Mesendoderm (in vitro differentiated cells): ENCODE measurements around the gene OBSCN.

ENCODE experiments used
- DNase-seq: peaks from one replicate; pipeline ENCODE4 v3.0.0; 2013
- H2AK5ac ChIP-seq: 2 replicates; pipeline ENCODE4 v1.6.1; 2013; ENCODE audit warnings: low read length, inconsistent platforms
- H2BK120ac ChIP-seq: 2 replicates; pipeline ENCODE4 v1.6.1; 2013; ENCODE audit warnings: low read depth, mild to moderate bottlenecking, low read length, moderate library complexity, mixed read lengths
- H2BK15ac ChIP-seq: replicated peaks from 2 replicates; pipeline ENCODE4 v1.6.1; 2013; ENCODE audit warnings: low read depth, mild to moderate bottlenecking, moderate library complexity
- H2BK5ac ChIP-seq: 2 replicates; pipeline ENCODE4 v1.6.1; 2013; ENCODE audit warnings: low read length, inconsistent platforms
- H3K18ac ChIP-seq: 2 replicates; pipeline ENCODE4 v1.6.1; 2013; ENCODE audit warnings: mild to moderate bottlenecking, low read length, mixed read lengths
- H3K23ac ChIP-seq: one replicate; pipeline ENCODE4 v1.6.1; 2013; ENCODE audit warnings: low read length
- H3K27ac ChIP-seq: 2 replicates; pipeline ENCODE4 v1.5.1; 2013; ENCODE audit warnings: low read depth, mild to moderate bottlenecking, inconsistent platforms, low read length, moderate library complexity
- H3K27me3 ChIP-seq: 2 replicates; pipeline ENCODE4 v1.6.1; 2013; ENCODE audit warnings: low read length, control low read depth, mild to moderate bottlenecking, inconsistent platforms; ENCODE audit not compliant: insufficient read depth, poor library complexity
- H3K36me3 ChIP-seq: 2 replicates; pipeline ENCODE4 v1.6.1; 2013; ENCODE audit warnings: low read length, inconsistent platforms; ENCODE audit not compliant: control insufficient read depth, insufficient read depth
- H3K4ac ChIP-seq: one replicate; pipeline ENCODE4 v1.6.1; 2013; ENCODE audit warnings: low read depth, mild to moderate bottlenecking, low read length, moderate library complexity
- H3K4me1 ChIP-seq: 2 replicates; pipeline ENCODE4 v1.6.1; 2013; ENCODE audit warnings: low read depth, low read length, inconsistent platforms; ENCODE audit not compliant: control insufficient read depth
- H3K4me2 ChIP-seq: 2 replicates; pipeline ENCODE4 v1.6.1; 2013; ENCODE audit warnings: low read length
- H3K4me3 ChIP-seq: 2 replicates; pipeline ENCODE4 v1.5.1; 2013; ENCODE audit warnings: mild to moderate bottlenecking, low read length
- H3K56ac ChIP-seq: one replicate; pipeline ENCODE4 v1.6.1; 2013; ENCODE audit warnings: low read length
- H3K79me1 ChIP-seq: 2 replicates; pipeline ENCODE4 v1.6.1; 2013; ENCODE audit warnings: low read length, inconsistent platforms
- H3K79me2 ChIP-seq: 2 replicates; pipeline ENCODE4 v1.6.1; 2013; ENCODE audit warnings: mild to moderate bottlenecking, low read length; ENCODE audit not compliant: control insufficient read depth, insufficient read depth
- H3K9ac ChIP-seq: 2 replicates; pipeline ENCODE4 v1.6.1; 2013; ENCODE audit warnings: low read length, inconsistent platforms
- H4K5ac ChIP-seq: one replicate; pipeline ENCODE4 v1.6.1; 2013; ENCODE audit warnings: low read length
- H4K8ac ChIP-seq: one replicate; pipeline ENCODE4 v1.6.1; 2013; ENCODE audit warnings: low read depth, mild to moderate bottlenecking, control low read depth, low read length, moderate library complexity
- WGBS: extraction: QIAGEN DNeasy Blood & Tissue Kit; methylation state at CpG from one replicate; pipeline ENCODE4 v1.1.7; 2013; ENCODE audit warnings: low lambda C conversion rate, missing lambda C conversion rate; ENCODE audit not compliant: insufficient coverage; ENCODE audit errors: extremely low coverage; 5-methylcytosine and 5-hydroxymethylcytosine counted together

OBSCN gene

DNA sequence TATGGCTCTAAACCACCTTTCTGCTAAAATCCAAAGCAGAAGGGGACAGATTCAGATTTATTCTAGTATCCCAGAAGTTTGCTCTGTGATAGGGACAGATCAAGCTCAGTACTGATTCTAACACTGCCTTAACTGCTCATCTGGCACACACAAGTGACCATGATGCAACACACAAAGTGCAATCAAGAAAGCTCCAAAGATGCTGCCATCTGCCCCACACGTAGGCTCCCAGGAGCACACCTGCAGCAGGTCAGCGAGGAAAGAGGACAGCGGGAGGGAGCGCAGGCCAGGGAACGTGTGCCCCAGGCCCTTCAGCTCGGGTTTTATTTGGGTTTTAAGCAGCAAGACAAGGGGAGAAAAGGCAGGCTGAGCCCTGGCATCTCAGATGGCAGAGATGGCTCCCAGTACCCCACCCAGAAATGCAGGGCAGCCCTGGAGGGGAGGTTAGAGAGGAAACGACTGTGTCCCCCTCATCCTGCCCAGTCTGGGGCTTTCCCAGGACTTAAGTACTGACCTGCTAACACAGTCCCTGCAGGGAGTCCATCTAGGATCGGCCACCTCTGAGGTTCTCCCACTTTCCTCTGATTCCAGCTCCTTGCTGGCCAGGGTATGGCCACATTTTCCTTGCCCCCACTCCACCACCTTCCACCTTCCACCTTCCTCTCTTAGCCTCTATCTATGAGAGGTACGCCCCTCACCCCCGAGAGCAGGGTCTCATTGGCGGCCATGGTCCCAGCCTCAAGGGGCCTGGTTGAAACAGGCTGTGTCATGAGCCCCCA is 197.5 kb downstream of the OBSCN start:
- DNase-seq: peak; percentile 16
- peaks cover 9% of the 10 kb centered on the region for H3K4me1 ChIP-seq
- H4K5ac ChIP-seq: no peak overlapping the region
- peak overlapping the region; percentile 44 for H3K4me2 ChIP-seq
- no peak overlapping the region for H3K23ac ChIP-seq
- H3K79me2 ChIP-seq: peaks cover 40% of the 10 kb centered on the region
- H3K79me1 ChIP-seq: peaks cover 33% of the 10 kb centered on the region
- peak overlapping the region; percentile 99 for H3K56ac ChIP-seq
- peak overlapping the region; percentile 97 for H3K4me3 ChIP-seq
- no peaks in the 10 kb centered on the region for H3K27me3 ChIP-seq
- peak overlapping the region; percentile 98 for H3K9ac ChIP-seq
- H3K4ac ChIP-seq: peak overlapping the region; percentile 56
- peaks cover 5% of the 10 kb centered on the region for H3K36me3 ChIP-seq
- H3K18ac ChIP-seq: peak overlapping the region; percentile 57
- H2BK120ac ChIP-seq: no peak overlapping the region
- no peak overlapping the region for H4K8ac ChIP-seq
- WGBS: no CpG with 5 or more reads among the region's 11 CpGs
- H2BK15ac ChIP-seq: no peak overlapping the region
- H2AK5ac ChIP-seq: no peak overlapping the region
- no peak overlapping the region for H2BK5ac ChIP-seq
- H3K27ac ChIP-seq: no peak overlapping the region

DNA sequence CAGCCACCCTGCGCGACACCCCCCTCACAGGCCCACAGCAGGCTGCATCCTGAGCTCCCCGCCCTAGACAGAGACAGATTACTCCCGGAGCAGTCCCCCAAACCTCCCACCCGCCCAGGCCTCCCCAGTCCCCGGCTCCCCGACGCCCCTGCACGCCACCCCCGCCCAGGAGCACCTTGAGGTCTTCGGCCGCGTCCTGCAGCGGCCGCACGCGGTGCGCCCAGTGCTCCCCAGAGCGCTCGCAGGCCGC is 198.1 kb downstream of the OBSCN start:
- Histone ChIP-seq H3K27me3 (no peaks in the 10 kb centered on the region), H3K27ac (peak overlapping the region; percentile 83), H2AK5ac (no peak overlapping the region), H3K4me1 (peaks cover 9% of the 10 kb centered on the region), H2BK5ac (peak overlapping the region; percentile 30), H3K4me3 (peak overlapping the region; percentile 97), H3K56ac (peak overlapping the region; percentile 99), H3K79me2 (peaks cover 40% of the 10 kb centered on the region), H4K5ac (no peak overlapping the region), H2BK120ac (no peak overlapping the region), H3K9ac (peak overlapping the region; percentile 98), H3K4ac (peak overlapping the region; percentile 56), H3K23ac (peak overlapping the region; percentile 89), H3K4me2 (peak overlapping the region; percentile 44), H3K18ac (peak overlapping the region; percentile 57), H2BK15ac (no peak overlapping the region), H4K8ac (no peak overlapping the region), H3K36me3 (peaks cover 3% of the 10 kb centered on the region), H3K79me1 (peaks cover 31% of the 10 kb centered on the region)
- DNase-seq: no peak
- no CpG with 5 or more reads among the region's 21 CpGs for WGBS

DNA sequence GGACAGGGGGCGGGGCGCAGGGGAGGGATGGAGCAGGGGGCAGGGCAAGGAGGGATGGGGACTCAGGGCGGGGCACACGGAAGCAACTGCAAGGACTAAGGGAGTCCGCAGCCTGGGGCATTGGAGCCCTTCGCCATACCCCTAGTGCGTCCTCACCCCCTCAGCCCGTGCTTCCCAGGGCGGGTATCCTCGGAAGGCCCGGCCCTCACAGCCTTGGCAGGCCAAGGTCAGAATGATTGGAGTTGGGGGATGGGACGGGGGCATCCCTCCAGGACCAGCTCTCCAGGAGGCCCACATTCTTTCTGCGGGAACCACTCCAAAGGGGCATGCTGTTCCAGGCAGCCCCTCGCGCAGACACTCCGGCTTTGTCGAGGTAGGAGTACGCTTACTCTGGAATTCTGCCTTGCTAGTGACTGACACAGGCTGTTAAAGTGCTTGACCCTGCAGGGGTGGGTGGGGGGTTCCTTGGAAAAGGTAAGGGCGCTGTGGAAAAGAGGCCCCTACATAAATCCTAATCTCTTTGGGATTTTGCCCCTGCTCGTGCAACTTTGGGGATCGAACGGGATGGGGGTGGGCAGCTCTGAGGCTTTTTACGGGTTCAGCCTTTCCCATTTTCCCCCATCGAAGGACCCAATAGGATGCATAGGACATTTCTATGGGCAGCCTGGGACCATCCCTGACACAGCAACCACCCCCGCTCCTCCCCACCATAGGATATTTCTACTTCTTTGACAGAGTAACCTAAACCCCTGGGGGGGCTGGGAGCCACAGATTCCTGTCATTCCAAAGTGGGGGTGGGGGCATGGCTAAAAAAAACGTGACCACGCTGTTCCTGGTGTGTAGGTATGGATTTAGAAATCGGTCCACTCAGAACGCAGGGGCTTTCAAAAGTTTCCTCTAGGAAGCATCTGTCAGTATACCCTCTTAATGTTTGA is 199.5 kb downstream of the OBSCN start:
- Histone ChIP-seq H3K4ac (no peak overlapping the region), H3K56ac (peak overlapping the region; percentile 94), H3K27ac (peak overlapping the region; percentile 71), H2BK120ac (peak overlapping the region; percentile 30), H3K36me3 (peaks cover 3% of the 10 kb centered on the region), H3K79me2 (peaks cover 35% of the 10 kb centered on the region), H2BK15ac (no peak overlapping the region), H3K9ac (peak overlapping the region; percentile 85), H3K4me1 (peaks cover 9% of the 10 kb centered on the region), H3K23ac (peak overlapping the region; percentile 29), H3K18ac (peak overlapping the region; percentile 1), H4K5ac (no peak overlapping the region), H4K8ac (no peak overlapping the region), H3K27me3 (no peaks in the 10 kb centered on the region), H3K4me2 (peak overlapping the region; percentile 93), H3K4me3 (peak overlapping the region; percentile 71), H2AK5ac (no peak overlapping the region), H2BK5ac (peak overlapping the region; percentile 92), H3K79me1 (peaks cover 24% of the 10 kb centered on the region)
- peak; percentile 76 for DNase-seq
- WGBS: no CpG with 5 or more reads among the region's 29 CpGs

DNA sequence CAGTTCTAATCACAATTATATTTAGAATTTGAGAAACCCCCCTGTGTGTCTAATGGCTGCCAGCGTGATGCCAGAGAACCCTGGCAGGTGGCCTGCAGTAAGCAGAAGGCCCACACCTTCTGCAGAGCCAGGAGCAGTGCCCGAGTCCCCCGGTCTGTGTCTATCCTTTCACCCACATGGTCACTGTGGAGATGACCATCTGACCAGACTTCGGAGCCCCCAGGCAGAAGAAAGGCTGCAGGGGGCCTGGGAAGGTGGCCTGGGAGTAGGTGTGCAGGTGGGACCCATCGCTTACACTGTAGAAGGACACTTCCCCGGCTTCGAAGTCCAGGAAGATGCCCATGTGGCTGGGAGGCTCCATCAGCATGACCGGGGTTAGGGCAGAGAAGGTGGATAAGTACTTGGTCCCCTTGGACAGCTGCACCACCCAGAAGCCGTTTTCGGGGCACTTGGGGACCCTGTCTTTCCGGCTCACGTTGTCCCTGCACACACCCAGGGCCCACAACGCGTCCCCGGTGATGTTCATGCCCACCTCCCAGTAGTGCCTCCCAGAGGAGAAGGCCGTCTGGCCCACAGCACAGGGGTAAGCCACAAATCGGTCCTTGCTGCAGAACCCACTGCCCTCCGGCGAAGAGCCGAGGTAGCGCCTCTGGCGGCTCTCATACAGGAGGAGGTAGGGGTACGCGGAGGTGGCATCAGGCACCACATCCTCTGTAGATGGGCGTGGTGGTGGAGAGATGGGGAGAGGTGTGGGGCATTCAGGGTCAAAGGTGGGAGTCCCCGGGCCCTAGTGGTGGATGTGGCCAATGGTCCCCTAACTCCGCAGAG is 200.4 kb downstream of the OBSCN start:
- no peak overlapping the region for H2BK15ac ChIP-seq
- H3K4ac ChIP-seq: no peak overlapping the region
- DNase-seq: no peak
- H3K4me1 ChIP-seq: peaks cover 9% of the 10 kb centered on the region
- H3K4me2 ChIP-seq: no peak overlapping the region
- no peak overlapping the region for H4K8ac ChIP-seq
- H3K4me3 ChIP-seq: no peak overlapping the region
- no peak overlapping the region for H3K9ac ChIP-seq
- no peak overlapping the region for H3K23ac ChIP-seq
- WGBS: no CpG with 5 or more reads among the region's 27 CpGs
- H3K79me1 ChIP-seq: peaks cover 17% of the 10 kb centered on the region
- no peaks in the 10 kb centered on the region for H3K27me3 ChIP-seq
- H3K56ac ChIP-seq: no peak overlapping the region
- H3K27ac ChIP-seq: no peak overlapping the region
- no peak overlapping the region for H2BK5ac ChIP-seq
- peaks cover 3% of the 10 kb centered on the region for H3K36me3 ChIP-seq
- H2BK120ac ChIP-seq: no peak overlapping the region
- H4K5ac ChIP-seq: no peak overlapping the region
- peaks cover 27% of the 10 kb centered on the region for H3K79me2 ChIP-seq
- H2AK5ac ChIP-seq: no peak overlapping the region
- H3K18ac ChIP-seq: no peak overlapping the region

DNA sequence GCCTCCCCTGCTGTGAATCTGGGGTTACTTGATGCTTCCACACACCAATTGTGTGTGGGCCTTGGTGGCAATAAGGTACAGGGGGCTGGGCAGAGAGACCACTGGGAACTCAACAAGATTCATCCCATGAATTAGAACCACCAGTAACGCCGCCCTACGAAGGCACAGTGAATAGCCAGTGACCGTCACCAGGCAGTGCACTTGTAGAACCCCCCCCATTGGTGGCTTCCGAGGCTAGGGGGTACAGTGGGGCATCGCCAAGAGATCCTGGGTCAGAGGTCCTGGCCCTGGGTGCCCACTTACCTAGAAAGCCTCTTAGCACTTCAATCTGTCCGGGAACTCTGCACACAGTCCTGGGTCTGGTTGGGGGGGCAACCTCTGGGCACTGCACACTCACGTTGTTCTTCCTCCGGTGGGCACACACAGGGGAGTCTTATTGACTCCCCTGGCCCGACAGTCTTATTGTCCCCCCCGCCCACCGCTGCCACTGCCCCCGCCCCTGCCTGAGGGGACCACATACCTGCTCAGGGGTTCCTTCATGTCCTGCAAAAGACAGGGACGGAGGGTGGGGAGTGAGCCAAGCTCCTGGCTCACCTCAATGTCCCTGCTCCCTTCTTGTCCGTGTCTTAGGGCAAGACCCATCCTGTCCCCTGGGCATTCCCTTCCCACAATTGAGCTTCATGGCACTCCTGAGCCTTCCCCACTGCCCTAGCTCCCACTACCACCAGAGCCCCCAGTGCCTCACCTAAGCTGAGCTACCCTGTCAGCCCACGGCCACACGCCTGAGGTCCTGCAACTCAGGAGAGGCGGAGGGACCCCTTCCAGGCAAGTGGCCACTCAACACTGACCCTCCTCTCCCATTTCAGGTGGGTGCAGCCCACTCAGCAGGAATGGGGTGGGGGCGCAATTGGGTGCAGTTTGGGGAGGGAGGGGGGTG is 201.3 kb downstream of the OBSCN start:
- no peak for DNase-seq

More for the DNA sequence above, 201.3 kb downstream of the OBSCN start:
- Histone ChIP-seq H2BK5ac (no peak overlapping the region), H3K23ac (no peak overlapping the region), H3K27me3 (no peaks in the 10 kb centered on the region), H3K79me1 (peaks cover 11% of the 10 kb centered on the region), H2AK5ac (no peak overlapping the region), H3K9ac (no peak overlapping the region), H4K5ac (no peak overlapping the region), H3K27ac (no peak overlapping the region), H3K4me3 (no peak overlapping the region), H3K79me2 (peaks cover 22% of the 10 kb centered on the region), H3K36me3 (no peaks in the 10 kb centered on the region), H3K18ac (no peak overlapping the region), H3K4me2 (no peak overlapping the region), H3K4me1 (peaks cover 9% of the 10 kb centered on the region), H3K4ac (no peak overlapping the region), H2BK15ac (no peak overlapping the region), H3K56ac (no peak overlapping the region), H2BK120ac (no peak overlapping the region), H4K8ac (no peak overlapping the region)
- WGBS: no CpG with 5 or more reads among the region's 19 CpGs
